Measurements from ENCODE around the gene TPR. TPM values are rescaled to one million over a fixed set of nuclear protein-coding genes. Genes with fewer than 3 reads are reported as not detected.

The TPR gene
- total RNA-seq, 1 experiment from 2014 or later: 107 TPM

GRCh38 chr1:186325239-186325638, 49.8 kb downstream of the TPR start:
- H3K9me3 Mint-ChIP-seq: no peaks in the 10 kb centered on the region
- H3K4me1 Mint-ChIP-seq: peaks cover 4 to 9% of the 10 kb centered on the region in 2 experiments; a peak in 3 of 4 replicates
- Histone ChIP-seq H2BK120ac (ENCODE audit: low read depth, low read length, poor library complexity, severe bottlenecking) (no peak overlapping the region), H4K5ac (ENCODE audit: insufficient read length, low read depth, low read length) (no peak overlapping the region), H2AK5ac (ENCODE audit: insufficient read length, low read length) (no peak overlapping the region), H3T11ph (ENCODE audit: low read length) (no peak overlapping the region), H3K9me3 (ENCODE audit: control insufficient read depth, low read depth, low read length) (no peaks in the 10 kb centered on the region), H3K18ac (ENCODE audit: insufficient read length, low read depth, low read length) (no peak overlapping the region), H4K20me1 (ENCODE audit: control insufficient read depth, insufficient read depth, insufficient read length) (no peaks in the 10 kb centered on the region), H3K56ac (ENCODE audit: insufficient read length, low read depth, low read length) (no peak overlapping the region), H3K4me2 (ENCODE audit: insufficient read depth, insufficient read length, low read length) (no peak overlapping the region), H3K4me1 (ENCODE audit: insufficient read depth, low read length) (no peaks in the 10 kb centered on the region), H2BK12ac (ENCODE audit: insufficient read length, low read depth, low read length) (no peak overlapping the region), H2BK20ac (ENCODE audit: low read depth, low read length, poor library complexity, severe bottlenecking) (no peak overlapping the region), H2BK15ac (ENCODE audit: low read depth, low read length) (no peak overlapping the region), H4K8ac (replicated peaks; ENCODE audit: insufficient read length, low read depth, low read length) (no peak overlapping the region), H3K14ac (ENCODE audit: insufficient read depth, low read length) (no peak overlapping the region), H2AFZ (ENCODE audit: low read length) (no peak overlapping the region), H3K23me2 (ENCODE audit: insufficient read length, low read depth, low read length, poor library complexity, severe bottlenecking) (no peaks in the 10 kb centered on the region), H3K23ac (ENCODE audit: insufficient read length, low read depth, low read length) (no peak overlapping the region), H3K27me3 (ENCODE audit: insufficient read depth, low read length) (no peaks in the 10 kb centered on the region), H3K9ac (ENCODE audit: extremely low read depth, insufficient read length, low read length) (no peak overlapping the region), H3K79me1 (ENCODE audit: insufficient read depth, low read depth, low read length, poor library complexity, severe bottlenecking) (no peaks in the 10 kb centered on the region), H4K91ac (ENCODE audit: insufficient read length, low read depth, low read length) (no peak overlapping the region), H2BK5ac (ENCODE audit: insufficient read length, low read length) (no peak overlapping the region), H3K27ac (ENCODE audit: insufficient read length, low read depth, low read length) (no peak overlapping the region), H3K4ac (ENCODE audit: low read depth, low read length) (no peak overlapping the region), H3K79me2 (ENCODE audit: insufficient read depth, low read length) (no peaks in the 10 kb centered on the region)
- peak; percentile 57 for TF ChIP-seq CTCF (conservative IDR thresholded peaks at IDR 0.05)
- peaks cover 34 to 72% (median 62%) of the 10 kb centered on the region in 3 experiments; a peak in 6 of 7 replicates for H3K36me3 Mint-ChIP-seq (ENCODE audit: insufficient read depth in 1 of 3, low read depth in 3 of 3)
- H3K27ac Mint-ChIP-seq: no peak overlapping the region
- H3K4me3 Mint-ChIP-seq: no peak overlapping the region
- 100% methylated on average over 1 of the region's 2 CpGs for WGBS (ENCODE audit: extremely low coverage, insufficient read length, low lambda C conversion rate)
- H3K27me3 Mint-ChIP-seq (ENCODE audit: low read depth): no peaks in the 10 kb centered on the region
- DNase-seq: no peak
